Measurements from ENCODE around the gene ERG.

ERG gene

GRCh38 chr21:38334866-38335265 lies 163.4 kb downstream of the ERG start:
- TF ChIP-seq CTCF (IDR thresholded peaks at IDR 0.05; ENCODE audit: borderline replicate concordance, insufficient read depth, low read depth, low read length), result no peak
- no peak overlapping the region for H3K4me3 ChIP-seq (ENCODE audit: low read depth, low read length)

GRCh38 chr21:38333301-38334272 lies 164.7 kb downstream of the ERG start:
- peak; percentile 19; the same call in 1 of the 2 replicates for TF ChIP-seq CTCF (IDR thresholded peaks at IDR 0.05; ENCODE audit: borderline replicate concordance, insufficient read depth, low read depth, low read length)
- H3K4me3 ChIP-seq (ENCODE audit: low read depth, low read length), result no peak overlapping the region

- H3K4me3 ChIP-seq (ENCODE audit: low read depth, low read length), result no peak overlapping the region
- no peak for TF ChIP-seq CTCF (IDR thresholded peaks at IDR 0.05; ENCODE audit: borderline replicate concordance, insufficient read depth, low read depth, low read length)
Measured at GRCh38 chr21:38330666-38331065, 167.6 kb downstream of the ERG start.

Measured in GM12875 (cell line).